Stimulated activated CD4-positive, alpha-beta T cell treated with anti-CD3 and anti-CD28 coated beads, TNF-alpha, amount 100 ng/mL, for 24 hours (primary cell): ENCODE results near the gene CEMIP.
"Not testable (repeated sequence)": the region's sequence is repeated elsewhere in the genome, so short reads cannot be mapped to it uniquely, and the experiment has no call there.

Source experiments
- DNase-seq, 3 experiments: peaks; one replicate each; pipeline ENCODE4 v3.0.0-alpha.2; 2020; ENCODE audit warnings: low read depth in 3 of 3

CEMIP gene

DNA sequence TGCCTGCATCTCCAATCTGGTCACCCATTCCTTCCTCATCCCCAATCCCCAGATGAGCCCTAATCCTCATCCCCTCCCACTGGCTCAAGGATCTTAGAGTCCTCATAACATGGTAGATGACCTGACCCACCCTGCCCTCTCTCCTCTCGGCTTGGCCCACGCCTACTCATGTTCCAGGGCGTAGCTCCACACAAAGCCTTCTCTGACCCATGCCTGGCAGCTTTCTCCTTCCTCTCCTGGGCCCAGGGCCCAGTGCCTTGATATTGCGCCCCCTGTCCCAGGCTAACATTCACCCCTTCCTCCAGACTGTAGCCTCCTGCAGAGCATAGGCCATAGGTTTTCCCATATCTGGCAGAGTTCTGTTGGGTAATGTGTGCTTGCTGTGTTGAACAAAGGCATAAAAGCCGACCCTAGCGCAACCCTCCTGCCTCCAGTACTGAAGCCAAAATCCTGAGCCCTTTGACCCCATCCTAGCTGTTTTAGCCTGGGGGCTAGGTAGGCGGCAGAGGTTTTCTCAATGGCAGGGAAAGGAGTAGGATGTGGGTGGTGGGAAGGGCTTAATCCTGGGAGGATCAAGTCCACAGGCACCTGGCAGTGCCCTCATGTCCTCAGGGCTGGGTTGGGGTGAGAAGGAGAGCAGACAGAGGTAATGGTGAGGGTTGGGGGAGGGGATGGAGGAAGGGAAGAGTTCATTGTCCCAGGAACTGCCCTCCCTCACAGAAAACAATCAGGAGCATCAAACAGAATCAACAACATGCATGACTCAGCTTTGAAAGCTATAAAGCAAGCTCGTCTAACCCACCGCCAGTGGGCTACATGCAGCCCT lies 175.0 kb downstream of the CEMIP start:
- no peak for DNase-seq

DNA sequence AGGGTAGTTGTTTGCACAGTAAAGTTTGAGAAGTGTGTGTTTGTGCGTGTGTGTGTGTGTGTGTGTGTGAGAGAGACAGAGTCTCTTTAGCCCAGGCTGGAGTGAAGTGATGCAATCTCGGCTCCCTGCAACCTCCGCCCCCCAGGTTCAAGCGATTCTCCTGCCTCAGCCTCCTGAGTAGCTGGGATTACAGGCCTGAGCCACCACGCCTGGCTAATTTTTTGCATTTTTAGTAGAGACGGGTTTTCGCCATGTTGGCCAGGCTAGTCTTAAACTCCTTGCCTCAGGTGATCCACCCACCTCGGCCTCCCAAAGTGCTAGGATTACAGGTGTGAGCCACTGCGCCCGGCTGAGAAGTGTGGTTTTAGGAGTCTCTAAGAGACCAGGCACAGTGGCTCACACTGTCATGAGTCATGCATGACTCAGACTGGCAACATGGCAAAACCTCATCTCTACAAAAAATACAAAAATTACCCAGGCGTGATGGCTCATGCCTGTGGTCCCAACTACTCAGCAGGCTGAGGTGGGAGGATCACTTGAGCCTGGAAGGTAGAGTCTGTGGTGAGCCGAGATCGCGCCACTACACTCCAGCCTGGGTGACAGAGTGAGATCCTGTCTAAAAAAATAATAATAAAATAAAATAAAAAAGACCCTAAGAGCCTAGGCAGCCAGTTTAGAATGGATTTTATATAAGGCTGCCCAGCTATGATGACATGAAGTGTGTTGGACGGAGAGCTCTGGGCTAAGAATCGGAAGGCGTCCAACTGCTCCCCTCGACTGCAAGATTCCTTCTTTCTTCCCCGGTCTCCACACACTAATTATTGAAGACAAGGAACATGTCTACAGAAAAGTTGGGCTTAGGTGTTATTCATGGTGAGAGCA lies 176.6 kb downstream of the CEMIP start:
- DNase-seq: peak; percentile 28 to 55 (median 46)

- no peak for DNase-seq
Measured at GRCh38 chr15:80957556-80957955, 178.4 kb downstream of the CEMIP start.

DNA sequence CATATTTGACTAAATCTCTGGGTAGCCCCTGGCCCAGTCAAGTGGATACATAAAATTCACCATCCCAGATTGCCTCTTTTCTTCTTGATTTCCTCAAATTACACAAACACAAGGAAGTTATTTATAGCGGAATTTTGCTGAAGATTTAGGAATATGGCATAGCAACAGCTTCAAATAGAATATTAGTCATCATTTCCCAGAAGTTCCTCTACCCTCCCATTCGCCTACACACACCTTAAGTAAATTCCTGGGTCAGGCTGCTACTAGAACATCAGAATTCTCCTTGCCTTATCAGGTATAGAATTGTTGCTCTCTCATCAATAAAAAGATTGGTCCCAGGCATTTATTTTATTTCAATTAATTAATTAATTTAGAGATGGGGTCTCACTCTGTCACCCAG lies 178.8 kb downstream of the CEMIP start:
- DNase-seq: no peak

DNA sequence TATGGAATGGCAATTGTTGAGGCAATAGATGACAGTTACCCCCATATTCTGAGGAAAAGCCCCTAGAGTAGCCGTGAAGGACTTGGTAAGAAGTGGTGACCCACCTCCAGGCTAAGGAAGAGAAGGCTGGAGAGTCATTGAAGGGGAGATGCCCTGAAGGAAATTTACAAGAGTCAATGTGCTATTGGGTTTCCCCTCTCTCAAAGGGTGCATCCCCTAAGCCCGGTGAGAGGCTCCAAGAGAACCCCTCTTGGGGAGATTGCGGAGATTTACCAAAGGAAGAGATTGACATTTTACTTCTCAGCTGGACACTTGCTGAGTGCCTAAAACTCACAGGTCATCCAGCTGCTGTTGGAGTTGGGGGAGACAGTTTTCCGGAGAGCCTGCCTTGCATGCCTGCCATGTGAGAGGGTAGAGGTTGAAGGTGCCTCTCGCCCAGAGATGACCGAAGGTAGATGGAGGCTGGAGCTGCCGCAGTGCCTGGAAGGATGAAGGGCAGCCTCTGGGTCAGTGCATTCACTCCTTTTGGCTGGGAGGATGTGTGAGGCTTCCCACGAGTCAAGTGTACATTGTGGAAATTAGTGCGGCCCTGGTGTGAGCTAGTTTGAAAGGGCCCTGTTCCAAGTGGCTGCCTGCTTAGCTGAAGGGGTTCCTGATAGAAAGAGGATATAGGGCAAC lies 179.8 kb downstream of the CEMIP start:
- DNase-seq: no peak

DNA sequence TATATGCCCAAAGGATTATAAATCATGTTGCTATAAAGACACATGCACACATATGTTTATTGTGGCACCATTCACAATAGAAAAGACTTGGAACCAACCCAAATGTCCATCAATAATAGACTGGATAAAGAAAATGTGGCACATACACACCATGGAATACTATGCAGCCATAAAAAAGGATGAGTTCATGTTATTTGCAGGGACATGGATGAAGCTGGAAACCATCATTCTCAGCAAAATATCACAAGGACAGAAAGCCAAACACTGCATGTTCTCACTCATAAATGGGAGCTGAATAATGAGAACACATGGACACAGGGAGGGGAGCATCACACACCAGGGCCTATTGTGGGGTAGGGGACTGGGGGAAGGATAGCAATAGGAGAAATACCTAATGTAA lies 186.3 kb downstream of the CEMIP start:
- not testable (repeated sequence) for DNase-seq

GRCh38 chr15:80966431-80967197 lies 187.4 kb downstream of the CEMIP start:
- no peak for DNase-seq

DNA sequence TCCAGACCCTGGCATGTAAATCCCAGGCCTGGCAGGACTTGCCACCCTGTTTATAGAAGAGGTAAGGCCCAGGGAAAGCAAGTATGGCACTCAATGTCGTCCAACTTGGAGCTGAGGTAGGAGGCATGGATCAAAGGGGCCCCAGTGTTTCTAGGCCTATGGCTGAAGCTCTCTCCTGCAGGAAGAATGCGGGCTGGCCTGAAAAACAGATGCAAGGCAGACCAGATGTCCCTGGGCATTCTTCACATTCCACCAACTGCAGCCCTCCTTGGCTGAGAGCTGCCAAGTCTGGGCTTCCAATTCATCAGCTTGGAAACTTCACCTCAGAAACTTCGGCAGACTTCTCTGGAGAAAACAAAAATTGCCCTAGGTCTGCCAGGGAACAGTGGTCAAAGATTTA lies 188.3 kb downstream of the CEMIP start:
- DNase-seq: no peak

- DNase-seq: no peak
Measured at GRCh38 chr15:80967991-80968510, 188.9 kb downstream of the CEMIP start.

GRCh38 chr15:80969316-80969715 lies 190.1 kb downstream of the CEMIP start:
- no peak for DNase-seq

DNA sequence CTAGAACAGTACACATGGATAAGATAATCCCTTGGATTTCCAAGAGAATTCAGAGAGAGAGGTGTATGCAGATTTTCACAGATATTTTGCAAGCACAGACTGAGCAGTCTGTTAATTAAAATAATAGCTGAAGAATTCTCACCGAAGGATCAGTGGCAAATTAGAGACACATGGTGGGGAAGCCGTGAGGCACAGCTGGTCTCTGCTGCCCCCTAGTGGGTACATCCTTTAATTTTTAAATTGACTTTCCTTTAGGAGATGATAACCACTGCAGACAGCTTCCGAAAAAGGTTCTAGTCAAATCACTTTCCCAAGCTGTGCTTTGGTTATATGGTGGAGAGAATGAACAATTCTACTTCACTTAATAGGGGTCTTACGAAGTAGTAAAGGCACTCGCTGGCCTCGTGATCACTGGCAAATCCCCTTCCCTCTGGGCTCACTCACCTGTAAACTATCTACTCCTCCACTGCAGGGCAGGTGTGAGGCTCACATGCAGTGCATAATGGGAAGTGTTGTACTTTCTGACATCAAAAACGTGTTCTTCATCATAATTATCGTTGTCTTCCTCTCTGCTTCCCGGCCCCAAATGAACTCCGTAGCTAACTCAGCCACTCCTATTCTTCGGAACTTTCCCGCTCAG lies 191.0 kb downstream of the CEMIP start:
- peak in 2 of 3 experiments; percentile 46 to 62 for DNase-seq

GRCh38 chr15:80970658-80971057 lies 191.5 kb downstream of the CEMIP start:
- no peak for DNase-seq

- DNase-seq: no peak
Measured at GRCh38 chr15:80971143-80971542, 192.0 kb downstream of the CEMIP start.

DNA sequence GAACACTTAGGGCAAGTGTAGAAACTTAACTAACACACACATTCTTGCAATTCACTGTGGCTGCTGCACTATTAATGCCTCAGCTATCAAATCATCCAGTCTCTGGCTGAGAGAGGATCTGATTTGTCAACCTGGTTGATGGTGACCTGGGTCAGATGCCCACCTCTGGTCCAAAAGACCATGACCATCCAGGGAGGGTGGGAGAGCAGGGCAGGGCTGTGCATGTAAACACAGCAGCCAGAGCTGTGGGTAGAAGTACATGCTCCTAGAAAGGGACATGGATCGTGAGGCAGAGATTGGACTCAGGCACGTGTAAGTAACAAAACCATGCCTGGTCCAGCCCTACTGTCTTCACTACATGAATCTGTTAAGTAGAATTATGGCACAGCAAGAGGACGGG lies 193.1 kb downstream of the CEMIP start:
- no peak for DNase-seq

DNA sequence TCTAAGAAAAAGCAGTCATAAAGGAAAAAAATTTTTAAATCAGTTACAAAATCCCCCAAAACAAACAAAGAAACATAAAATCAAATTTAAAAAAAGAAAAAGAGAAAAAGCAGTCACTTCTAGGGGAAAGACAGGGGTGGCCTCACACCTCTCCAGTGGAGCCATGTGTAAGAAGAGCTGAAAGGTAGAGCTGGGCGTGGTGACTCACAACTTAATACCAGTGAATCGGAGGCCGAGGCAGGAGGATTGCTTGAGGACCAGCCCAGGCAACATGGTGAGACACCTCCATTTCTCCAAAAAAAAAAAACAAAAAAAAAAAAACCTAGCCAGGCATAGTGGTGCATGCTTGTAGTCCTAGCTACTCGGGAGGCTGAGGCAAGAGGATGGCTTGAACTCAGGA lies 195.7 kb downstream of the CEMIP start:
- no peak for DNase-seq

- DNase-seq: no peak
Measured at GRCh38 chr15:80976851-80977250, 197.7 kb downstream of the CEMIP start.

- DNase-seq: peak in 1 of 3 experiments; percentile 40
Measured at GRCh38 chr15:80977627-80978036, 198.5 kb downstream of the CEMIP start.

- no peak for DNase-seq
Measured at GRCh38 chr15:80978685-80979329, 199.6 kb downstream of the CEMIP start.

GRCh38 chr15:80979538-80980200 lies 200.5 kb downstream of the CEMIP start:
- no peak for DNase-seq

DNA sequence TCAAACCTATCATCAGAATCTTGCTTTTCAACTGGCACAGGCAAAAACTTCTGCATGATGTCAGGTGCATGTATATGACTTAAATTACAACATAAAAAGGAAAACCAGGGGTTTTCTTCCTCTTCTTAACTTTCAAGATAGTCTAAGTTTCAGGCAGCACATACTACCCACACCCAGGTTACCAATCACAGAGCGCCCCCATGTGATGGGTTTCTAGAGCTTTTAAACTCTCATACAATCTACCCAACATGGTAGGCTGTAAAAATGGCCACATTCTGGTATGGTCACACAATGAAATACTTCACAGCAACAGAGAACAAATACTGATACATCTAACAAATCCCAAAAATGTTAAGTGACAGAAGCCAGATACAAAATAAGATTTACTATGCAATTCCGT lies 203.0 kb downstream of the CEMIP start:
- no peak for DNase-seq
